HG03469 (cell line): Measurements from ENCODE around the gene PIEZO2.

Experiments
- ATAC-seq: cut with Tn5 transposase; IDR thresholded peaks from one replicate; pipeline ENCODE4 v1.9.1; 2021; ENCODE audit warnings: mild to moderate bottlenecking, moderate library complexity, moderate number of reproducible peaks; ENCODE audit not compliant: unreplicated experiment

PIEZO2 gene

GRCh38 chr18:11114653-11115052, 34.7 kb downstream of the PIEZO2 start:
- ATAC-seq = no peak

DNA sequence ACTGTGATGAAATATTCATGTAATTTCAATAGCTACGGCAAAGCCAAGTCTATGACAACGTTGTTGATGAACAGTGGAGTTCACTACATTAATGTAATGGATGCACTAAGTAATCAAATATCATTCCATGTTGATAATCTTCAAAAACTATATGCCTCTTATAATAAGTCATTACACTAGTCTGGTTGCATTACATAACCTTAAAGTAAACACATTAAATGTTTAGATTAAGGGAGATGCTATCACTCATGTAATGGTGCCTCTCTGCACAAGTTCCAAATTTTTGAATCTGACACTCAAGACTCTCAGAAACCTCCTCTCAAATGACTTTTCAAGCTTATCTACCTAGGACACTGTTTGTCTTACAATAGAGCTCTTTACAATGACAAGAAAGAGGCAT, 35.4 kb downstream of the PIEZO2 start:
- ATAC-seq = no peak

DNA sequence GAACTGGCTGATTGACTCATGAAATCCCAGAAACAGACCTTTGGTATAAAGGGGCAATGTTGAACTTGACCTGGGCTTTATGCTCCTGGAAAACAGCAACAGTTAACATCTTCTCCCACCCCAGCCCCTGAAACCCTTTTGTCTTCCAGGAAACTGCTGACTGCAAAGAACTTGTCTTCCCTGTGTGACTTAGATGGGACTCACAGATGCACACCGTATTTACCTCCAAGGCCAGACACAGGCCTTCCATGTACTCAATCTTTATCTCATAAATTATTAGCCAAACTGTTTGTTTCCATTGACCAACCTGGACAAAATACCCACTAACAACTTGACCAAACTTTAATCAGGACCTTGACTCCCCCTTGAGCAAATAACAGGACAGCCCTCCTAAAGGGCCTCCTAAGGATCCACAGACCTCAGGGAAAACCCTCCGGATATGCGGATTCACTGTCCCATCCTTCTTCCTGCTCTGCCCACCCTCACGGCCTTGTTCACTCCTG, 36.3 kb downstream of the PIEZO2 start:
- no peak for ATAC-seq

GRCh38 chr18:11112286-11112685, 37.1 kb downstream of the PIEZO2 start:
- no peak for ATAC-seq

DNA sequence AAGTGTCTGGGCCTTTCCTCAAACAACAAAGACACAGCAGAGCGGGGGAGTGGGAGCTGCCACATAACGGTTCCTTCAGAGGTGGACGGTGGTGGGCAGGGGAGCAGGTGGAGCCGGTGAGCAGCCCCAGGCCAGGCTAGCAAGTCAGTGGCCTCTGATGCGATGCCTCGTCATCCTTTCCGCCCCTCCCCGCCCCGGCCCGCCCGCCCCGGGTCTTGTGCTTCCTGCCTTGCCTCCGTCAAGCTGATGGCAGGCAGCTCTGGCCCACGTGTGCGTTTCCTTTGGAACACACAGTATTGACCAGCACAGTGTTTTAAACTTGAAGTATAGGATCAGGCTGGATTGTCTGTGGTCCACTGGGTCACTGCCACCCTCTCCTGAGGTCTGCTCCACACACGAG, 38.9 kb downstream of the PIEZO2 start:
- ATAC-seq = no peak

GRCh38 chr18:11108947-11109346, 40.4 kb downstream of the PIEZO2 start:
- no peak for ATAC-seq

- ATAC-seq = no peak
These were observed 42.5 kb downstream of the PIEZO2 start for GRCh38 chr18:11106894-11107293.

DNA sequence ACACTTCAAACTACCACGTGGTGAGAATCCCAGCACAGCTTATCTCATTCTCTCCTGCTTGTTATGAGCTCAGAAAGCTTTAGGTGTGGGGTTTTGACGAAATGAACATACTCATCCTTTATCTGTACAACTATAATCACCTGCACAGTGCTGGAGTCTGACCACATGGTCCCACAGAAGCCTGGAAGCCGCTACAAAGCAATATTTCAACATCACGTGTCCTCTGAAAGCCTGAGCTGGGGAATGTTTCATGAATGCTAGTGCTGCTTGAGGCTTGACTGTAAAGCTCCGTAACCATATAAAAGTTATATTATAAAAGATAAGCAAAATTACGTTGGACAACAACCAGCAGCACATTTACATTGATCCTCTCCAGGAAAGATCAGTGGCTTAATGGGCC, 43.9 kb downstream of the PIEZO2 start:
- ATAC-seq = no peak

- no peak for ATAC-seq
These were observed 45.1 kb downstream of the PIEZO2 start for GRCh38 chr18:11104307-11104706.

DNA sequence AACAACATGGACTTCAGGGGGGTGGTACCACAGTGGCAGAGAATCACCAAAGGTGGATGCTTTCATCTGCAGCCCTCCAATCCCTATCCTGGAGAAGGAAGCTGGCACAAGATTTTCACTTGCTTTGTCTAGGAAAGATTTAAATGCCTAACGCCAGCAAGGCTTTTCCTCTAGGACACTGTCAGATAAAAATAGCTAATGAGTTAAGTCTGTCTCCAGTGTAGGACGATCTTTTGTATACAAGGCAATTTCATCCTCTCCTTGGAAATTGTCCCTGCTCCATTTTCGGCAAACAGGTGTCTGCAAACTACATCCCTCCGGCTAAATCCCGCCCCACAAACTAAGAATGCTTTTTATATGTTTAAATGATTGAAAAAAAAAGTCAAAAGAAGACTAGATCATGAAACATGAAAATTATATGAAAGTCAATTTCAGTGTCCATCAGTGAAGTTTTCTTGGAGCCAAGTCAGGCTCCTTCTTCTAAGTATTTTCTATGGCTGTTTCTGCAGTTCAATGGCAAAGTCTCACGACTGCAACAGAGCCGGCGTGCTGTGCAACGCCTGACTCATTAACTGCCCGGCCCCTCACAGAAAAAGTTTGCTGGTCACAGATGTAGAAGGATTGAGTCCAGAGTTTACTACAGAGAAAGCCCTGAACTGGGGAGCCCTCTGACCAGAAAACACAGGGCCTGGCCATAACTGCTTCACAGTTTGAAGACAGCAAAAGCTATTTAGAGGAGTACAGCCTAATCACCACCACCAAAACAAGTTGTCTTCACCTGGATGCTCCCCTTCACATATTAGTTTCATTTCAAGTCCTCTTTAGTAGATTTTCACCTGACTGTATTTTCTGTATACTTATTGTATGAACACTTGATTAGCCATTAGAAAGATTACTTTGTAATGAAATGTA, 52.3 kb downstream of the PIEZO2 start:
- no peak for ATAC-seq

DNA sequence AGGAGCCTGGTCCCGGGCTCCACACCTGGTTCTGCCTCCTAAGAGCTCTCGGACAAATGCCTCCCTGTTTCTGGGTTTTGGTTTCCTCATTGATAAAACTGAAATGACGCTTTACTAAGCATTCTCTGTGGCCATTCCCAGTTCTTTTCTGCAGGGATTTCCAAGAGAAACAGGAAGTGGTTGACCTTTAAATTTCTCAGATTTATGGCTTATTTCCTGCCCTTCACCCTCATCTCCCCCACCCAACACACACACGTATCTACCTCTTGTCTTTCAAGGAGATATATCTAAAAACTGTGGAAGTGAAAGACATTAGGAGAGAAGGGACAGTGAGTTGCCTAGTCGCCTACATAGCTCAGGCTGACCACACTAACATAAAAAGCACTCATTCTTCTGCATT, 53.0 kb downstream of the PIEZO2 start:
- no peak for ATAC-seq

- ATAC-seq = no peak
These were observed 53.6 kb downstream of the PIEZO2 start for GRCh38 chr18:11095674-11096293.

DNA sequence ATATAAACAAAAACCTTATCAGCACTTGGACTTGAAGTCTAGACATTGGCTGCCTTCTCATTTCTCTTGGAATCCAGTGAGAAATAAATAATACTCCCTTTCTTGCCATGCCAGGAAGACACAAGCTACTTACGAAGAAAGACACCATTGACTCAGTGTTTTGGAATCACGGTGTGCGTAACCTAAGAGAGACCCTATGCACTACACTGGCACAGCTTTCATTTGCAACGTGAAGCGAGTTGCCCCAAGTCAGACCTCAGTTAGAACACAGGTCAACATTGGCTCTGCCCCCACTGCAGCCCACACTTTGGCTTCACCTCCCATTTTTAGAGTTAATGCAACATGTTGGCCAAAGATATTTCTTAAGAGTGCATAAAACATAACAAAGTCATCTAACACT, 54.2 kb downstream of the PIEZO2 start:
- no peak for ATAC-seq

- ATAC-seq = no peak
These were observed 57.6 kb downstream of the PIEZO2 start for GRCh38 chr18:11091746-11092145.

GRCh38 chr18:11089931-11090715, 59.2 kb downstream of the PIEZO2 start:
- no peak for ATAC-seq

GRCh38 chr18:11081009-11081532, 68.3 kb downstream of the PIEZO2 start:
- no peak for ATAC-seq

- no peak for ATAC-seq
These were observed 70.9 kb downstream of the PIEZO2 start for GRCh38 chr18:11078491-11078890.

DNA sequence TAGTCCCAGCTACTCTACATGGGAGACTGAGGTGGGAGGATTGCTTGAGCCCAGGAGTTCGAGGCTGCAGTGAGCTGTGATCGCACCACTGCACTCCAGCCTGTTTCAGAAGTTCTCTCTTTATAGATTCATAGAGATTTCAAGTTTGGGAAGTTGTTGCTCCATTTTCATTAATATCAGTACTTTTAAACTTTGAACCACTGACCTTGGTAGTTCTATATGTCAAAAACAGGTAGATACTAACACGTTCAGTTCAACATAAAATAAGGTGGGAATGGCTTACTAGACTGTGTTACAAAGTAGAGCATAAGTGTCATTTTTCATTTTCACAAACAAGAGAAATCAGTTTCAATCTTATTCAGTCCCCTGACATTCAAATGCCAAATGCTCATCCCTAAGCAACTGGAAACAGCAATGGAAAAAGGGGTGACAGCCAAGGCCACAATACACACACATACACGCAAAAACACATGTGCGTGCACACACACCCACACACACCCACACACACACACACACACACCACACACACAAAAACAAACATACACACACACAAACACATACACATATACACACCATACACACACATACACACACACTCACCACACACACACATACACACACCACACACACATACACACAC, 71.7 kb downstream of the PIEZO2 start:
- no peak for ATAC-seq

- no peak for ATAC-seq
These were observed 74.5 kb downstream of the PIEZO2 start for GRCh38 chr18:11074889-11075288.

DNA sequence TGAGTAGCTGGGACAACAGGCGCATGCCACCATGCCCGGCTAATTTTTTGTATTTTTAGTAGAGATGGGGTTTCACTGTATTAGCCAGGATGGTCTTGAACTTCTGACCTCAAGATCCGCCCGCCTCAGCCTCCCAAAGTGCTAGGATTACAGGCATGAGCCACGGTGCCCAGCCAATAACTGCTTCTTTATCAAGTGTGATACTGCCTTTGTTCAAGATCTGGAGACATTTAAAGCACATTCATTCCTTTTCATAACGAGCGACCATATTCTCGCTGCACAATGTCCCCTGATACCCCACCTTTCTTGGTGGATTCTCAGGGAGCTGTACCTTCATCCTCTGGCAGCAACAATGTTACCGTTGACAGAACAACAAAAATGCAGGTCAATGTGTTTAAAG, 75.4 kb downstream of the PIEZO2 start:
- ATAC-seq = no peak

GRCh38 chr18:11072632-11073031, 76.7 kb downstream of the PIEZO2 start:
- no peak for ATAC-seq
